Amniotic epithelial cell (primary cell): ENCODE data around the gene HSPBAP1.

Experiments used
- DNase-seq: peaks from one replicate; pipeline ENCODE4 v3.0.0-alpha.2; 2010; ENCODE audit warnings: low read depth

Gene HSPBAP1

GRCh38 chr3:122793568-122794416 lies at the start of gene HSPBAP1:
HSPBAP1 (minus strand) TSS chr3:122793831; CDS start chr3:122793680, 151 bp downstream.
- DNase-seq = peak; percentile 86

- no peak for DNase-seq
Measured at GRCh38 chr3:122835590-122835989, 42.0 kb upstream of the HSPBAP1 start.

GRCh38 chr3:122828281-122828680 lies 34.6 kb upstream of the HSPBAP1 start:
- no peak for DNase-seq

- DNase-seq = no peak
Measured at GRCh38 chr3:122826278-122826677, 32.6 kb upstream of the HSPBAP1 start.

GRCh38 chr3:122825460-122825859 lies 31.8 kb upstream of the HSPBAP1 start:
- no peak for DNase-seq

GRCh38 chr3:122824465-122825381 lies 31.1 kb upstream of the HSPBAP1 start:
- DNase-seq = peak; percentile 42

GRCh38 chr3:122816587-122816986 lies 23.0 kb upstream of the HSPBAP1 start:
- no peak for DNase-seq

- no peak for DNase-seq
Measured at GRCh38 chr3:122810734-122811133, 17.1 kb upstream of the HSPBAP1 start.

GRCh38 chr3:122803977-122804376 lies 10.3 kb upstream of the HSPBAP1 start:
- no peak for DNase-seq

GRCh38 chr3:122802323-122802722 lies 8.7 kb upstream of the HSPBAP1 start:
- no peak for DNase-seq

GRCh38 chr3:122800706-122801237 lies 7.1 kb upstream of the HSPBAP1 start:
- DNase-seq = no peak

GRCh38 chr3:122800031-122800430 lies 6.4 kb upstream of the HSPBAP1 start:
- no peak for DNase-seq

GRCh38 chr3:122799322-122799721 lies 5.7 kb upstream of the HSPBAP1 start:
- no peak for DNase-seq

- no peak for DNase-seq
Measured at GRCh38 chr3:122797291-122797690, 3.7 kb upstream of the HSPBAP1 start.

GRCh38 chr3:122795674-122796195 lies 2.1 kb upstream of the HSPBAP1 start:
- DNase-seq = peak; percentile 9

GRCh38 chr3:122794779-122795673 lies 1.4 kb upstream of the HSPBAP1 start, which contains the start of gene SLC49A4:
SLC49A4 (plus strand) TSS chr3:122795069; CDS start chr3:122795193, 124 bp downstream.
- peak; percentile 49 for DNase-seq

GRCh38 chr3:122794483-122794778 lies 800 bp upstream of the HSPBAP1 start:
- no peak for DNase-seq

GRCh38 chr3:122789585-122790273 lies 3.9 kb downstream of the HSPBAP1 start:
- DNase-seq = no peak

- no peak for DNase-seq
Measured at GRCh38 chr3:122787872-122788271, 5.8 kb downstream of the HSPBAP1 start.

- DNase-seq = peak; percentile 79
Measured at GRCh38 chr3:122786066-122786465, 7.6 kb downstream of the HSPBAP1 start.

GRCh38 chr3:122785231-122785630 lies 8.4 kb downstream of the HSPBAP1 start:
- no peak for DNase-seq
